Measurements from ENCODE around the gene KCNQ1. TPM values are rescaled to one million over a fixed set of nuclear protein-coding genes. Genes with fewer than 3 reads are reported as not detected.

Gene KCNQ1
- total RNA-seq, 2 donors from 2014 or later, result 38.9 to 46.1 TPM

DNA sequence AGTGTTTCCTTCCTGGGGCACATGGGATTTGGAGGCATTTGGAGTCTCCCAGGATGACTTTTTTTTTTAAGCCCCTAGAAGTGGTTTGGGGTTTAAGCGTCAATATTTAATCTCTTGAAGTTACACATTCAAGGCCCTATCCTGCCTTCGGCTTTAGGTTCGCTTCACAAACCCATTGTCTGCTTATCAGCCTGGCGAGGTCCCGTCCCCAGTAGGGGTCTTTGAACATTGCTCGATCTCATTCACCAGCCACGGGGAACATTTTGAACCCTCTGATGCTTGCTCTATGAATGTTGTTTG, 75.9 kb downstream of the KCNQ1 start:
- no peak overlapping the region for H3K27ac ChIP-seq
- intact Hi-C loops (cut with DNase I), result loop anchor here (10.0 kb wide), 1 partner anchor 216 kb away; the partner anchor contains the start of genes C11orf21 and TSPAN32

DNA sequence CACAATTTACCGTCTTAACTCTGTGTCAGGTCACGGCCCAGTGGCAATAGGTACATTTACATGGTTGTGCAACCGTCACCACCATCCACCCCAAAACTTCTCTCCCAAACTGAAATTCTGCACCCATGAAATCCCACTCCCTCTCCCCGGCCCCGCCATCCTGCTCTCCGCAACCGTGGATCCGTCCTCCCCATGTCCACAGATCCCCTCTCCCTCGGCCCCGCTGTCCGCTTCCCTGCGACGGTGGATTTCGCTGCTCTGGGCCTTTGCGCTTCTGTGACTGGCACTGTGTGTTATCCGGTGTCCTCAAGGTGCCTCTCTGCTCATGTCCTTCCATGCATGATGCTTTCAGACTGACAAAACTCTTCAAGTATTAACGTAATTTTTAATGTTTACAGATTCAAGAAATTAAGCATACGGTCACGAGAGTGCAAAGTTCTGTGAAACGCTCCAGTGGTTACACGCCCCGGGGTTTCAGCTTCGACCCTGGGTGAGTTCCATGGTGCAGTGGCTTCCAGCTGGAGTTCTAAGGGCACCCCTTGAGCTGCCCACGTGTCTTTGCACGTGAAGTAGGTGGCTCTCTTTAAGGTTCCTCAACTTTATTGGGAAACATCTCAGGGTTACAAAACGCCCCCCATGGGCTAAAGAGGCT, 76.4 kb downstream of the KCNQ1 start:
- no peaks in the 10 kb centered on the region for H3K27me3 ChIP-seq
- DNase-seq, result peak in 2 of 4 donors; percentile 2 to 8
- intact Hi-C loops (cut with DNase I), result loop anchor here (10.0 kb wide), 1 partner anchor 216 kb away; the partner anchor contains the start of genes C11orf21 and TSPAN32
- H3K36me3 ChIP-seq (replicated peaks in 1 of 2; ENCODE audit: insufficient read depth in 1 of 2, low read depth in 2 of 2), result no peaks in the 10 kb centered on the region
- WGBS, 2 donors, result 89 to 94% methylated on average over 25 to 26 of the region's 26 CpGs
- peaks cover 28% of the 10 kb centered on the region for H3K4me1 ChIP-seq
- ATAC-seq, result no peak
- H3K9me3 ChIP-seq, result no peaks in the 10 kb centered on the region
- no peak overlapping the region for H3K27ac ChIP-seq
- TF ChIP-seq, protein P1, sequence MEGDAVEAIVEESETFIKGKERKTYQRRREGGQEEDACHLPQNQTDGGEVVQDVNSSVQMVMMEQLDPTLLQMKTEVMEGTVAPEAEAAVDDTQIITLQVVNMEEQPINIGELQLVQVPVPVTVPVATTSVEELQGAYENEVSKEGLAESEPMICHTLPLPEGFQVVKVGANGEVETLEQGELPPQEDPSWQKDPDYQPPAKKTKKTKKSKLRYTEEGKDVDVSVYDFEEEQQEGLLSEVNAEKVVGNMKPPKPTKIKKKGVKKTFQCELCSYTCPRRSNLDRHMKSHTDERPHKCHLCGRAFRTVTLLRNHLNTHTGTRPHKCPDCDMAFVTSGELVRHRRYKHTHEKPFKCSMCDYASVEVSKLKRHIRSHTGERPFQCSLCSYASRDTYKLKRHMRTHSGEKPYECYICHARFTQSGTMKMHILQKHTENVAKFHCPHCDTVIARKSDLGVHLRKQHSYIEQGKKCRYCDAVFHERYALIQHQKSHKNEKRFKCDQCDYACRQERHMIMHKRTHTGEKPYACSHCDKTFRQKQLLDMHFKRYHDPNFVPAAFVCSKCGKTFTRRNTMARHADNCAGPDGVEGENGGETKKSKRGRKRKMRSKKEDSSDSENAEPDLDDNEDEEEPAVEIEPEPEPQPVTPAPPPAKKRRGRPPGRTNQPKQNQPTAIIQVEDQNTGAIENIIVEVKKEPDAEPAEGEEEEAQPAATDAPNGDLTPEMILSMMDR (IDR thresholded peaks at IDR 0.05), result no peak
- TF ChIP-seq POLR2A (IDR thresholded peaks at IDR 0.05), result no peak
- no peak overlapping the region for H3K4me3 ChIP-seq

More for the DNA sequence above, 75.9 kb downstream of the KCNQ1 start:
- peaks cover 25% of the 10 kb centered on the region for H3K4me1 ChIP-seq
- no peaks in the 10 kb centered on the region for H3K36me3 ChIP-seq (replicated peaks in 1 of 2; ENCODE audit: insufficient read depth in 1 of 2, low read depth in 2 of 2)
- no peak for TF ChIP-seq POLR2A (IDR thresholded peaks at IDR 0.05)
- TF ChIP-seq, protein P1 (IDR thresholded peaks at IDR 0.05), result no peak
- WGBS, 2 donors, result 89 to 91% methylated on average over 7 of the region's 7 CpGs
- no peaks in the 10 kb centered on the region for H3K27me3 ChIP-seq
- no peaks in the 10 kb centered on the region for H3K9me3 ChIP-seq
- H3K4me3 ChIP-seq, result no peak overlapping the region
- ATAC-seq, result no peak
- DNase-seq, result peak in 1 of 4 donors; percentile 2

DNA sequence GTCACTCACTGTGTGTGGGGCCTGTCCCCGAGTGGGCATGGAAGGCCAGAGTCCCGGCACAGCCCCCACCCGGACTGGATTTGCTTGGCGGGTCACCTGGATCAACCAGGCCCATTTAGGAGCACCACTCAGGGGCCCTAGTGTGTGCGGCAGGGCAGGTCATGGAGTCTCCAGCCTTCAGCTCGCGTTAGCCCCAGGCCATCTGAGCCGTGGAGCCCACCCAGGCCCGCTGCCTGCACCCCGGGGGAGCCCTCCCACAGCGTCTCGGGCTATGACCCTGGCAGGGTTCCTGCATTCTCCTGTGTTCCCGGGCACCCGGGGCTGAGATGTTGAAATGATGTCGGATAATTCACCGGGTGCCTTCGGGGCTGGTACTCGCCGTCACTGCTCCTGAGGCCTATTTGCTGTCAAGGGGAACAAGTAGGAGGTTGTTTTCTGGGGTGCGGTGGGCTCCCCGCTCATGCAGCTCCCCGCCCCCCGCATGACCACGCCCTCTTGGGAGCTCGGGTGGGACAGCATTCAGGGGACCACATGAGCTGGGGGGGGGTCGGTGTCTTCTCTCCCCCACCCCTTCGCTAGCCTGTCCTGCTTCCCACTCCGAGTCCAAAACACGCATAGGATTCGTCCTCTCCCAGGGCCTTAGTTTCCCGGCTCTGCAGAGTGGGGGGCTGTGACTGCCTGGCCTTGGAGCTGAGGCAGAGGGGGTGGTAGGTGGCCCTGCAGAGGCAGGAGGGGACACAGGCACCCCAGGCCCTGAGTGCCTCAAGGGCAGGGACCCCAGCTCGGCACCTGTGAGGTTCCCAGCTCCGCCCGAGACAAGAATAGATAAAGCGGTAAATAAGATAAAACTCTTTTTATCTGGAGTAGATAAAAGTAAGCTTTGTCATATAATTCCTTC, 77.2 kb downstream of the KCNQ1 start:
- Histone ChIP-seq H3K4me3 (no peak overlapping the region), H3K27me3 (no peaks in the 10 kb centered on the region), H3K9me3 (no peaks in the 10 kb centered on the region), H3K36me3 (replicated peaks in 1 of 2; ENCODE audit: insufficient read depth in 1 of 2, low read depth in 2 of 2) (no peaks in the 10 kb centered on the region), H3K4me1 (peaks cover 28% of the 10 kb centered on the region), H3K27ac (peak overlapping the region in 1 of 4 donors; percentile 16)
- no peak for TF ChIP-seq POLR2A (IDR thresholded peaks at IDR 0.05)
- TF ChIP-seq, protein P1 (IDR thresholded peaks at IDR 0.05), result no peak
- DNase-seq (peak in 3 of 4 donors; percentile 10 to 15 (median 14)), ATAC-seq (no peak)
- 39 to 76% methylated on average over 7 to 35 of the region's 35 CpGs for WGBS, 2 donors
- intact Hi-C loops (cut with DNase I), result loop anchor here (10.0 kb wide), 1 partner anchor 217 kb away; the partner anchor contains the start of genes C11orf21 and TSPAN32

GRCh38 chr11:2522631-2523255, 77.9 kb downstream of the KCNQ1 start:
- peak overlapping the region in 1 of 4 donors; percentile 16 for H3K27ac ChIP-seq
- TF ChIP-seq POLR2A (IDR thresholded peaks at IDR 0.05), result no peak
- TF ChIP-seq, protein P1 (IDR thresholded peaks at IDR 0.05), result no peak
- no peaks in the 10 kb centered on the region for H3K27me3 ChIP-seq
- WGBS, 2 donors, result 71 to 73% methylated on average over 17 of the region's 17 CpGs
- intact Hi-C loops (cut with DNase I), result loop anchor here (10.0 kb wide), 1 partner anchor 218 kb away; the partner anchor contains the start of genes C11orf21 and TSPAN32
- H3K9me3 ChIP-seq, result no peaks in the 10 kb centered on the region
- DNase-seq (peak in 3 of 4 donors; percentile 8 to 12 (median 12)), ATAC-seq (no peak)
- H3K36me3 ChIP-seq (replicated peaks in 1 of 2; ENCODE audit: insufficient read depth in 1 of 2, low read depth in 2 of 2), result no peaks in the 10 kb centered on the region
- H3K4me3 ChIP-seq, result no peak overlapping the region
- H3K4me1 ChIP-seq, result peaks cover 28% of the 10 kb centered on the region

Measured in body of pancreas (tissue), 4 donors.